WTC11 (cell line): ENCODE data around the gene C5orf58. TPM values are rescaled to one million over a fixed set of nuclear protein-coding genes. Genes with fewer than 3 reads are reported as not detected.

Experiments used
- ATAC-seq: fragments of 200-7000 bp; cut with Tn5 transposase; 2 replicates; pipeline ENCODE4 v1.10.0; 2021; ENCODE audit warnings: mild to moderate bottlenecking, moderate library complexity
- CTCF ChIA-PET: fragments of 300-600 bp; sonication (Branson Sonifier 250); formaldehyde crosslinking; loops from one replicate; lab custom pipeline; 2021; ENCODE audit warnings: antibody characterized with exemption; lab: Charles Lee
- POLR2A ChIA-PET: fragments of 350-600 bp; sonication (Branson Sonifier 250); formaldehyde crosslinking; loops from one replicate; lab custom pipeline; 2021; ENCODE audit warnings: antibody characterized with exemption; lab: Charles Lee
- DNase-seq: peaks from one replicate; pipeline ENCODE4 v3.0.0; 2021; ENCODE audit warnings: low spot score
- H3K27ac Mint-ChIP-seq: 2 replicates; pipeline ENCODE4 v1.8.0; 2021; ENCODE audit warnings: mixed read lengths
- H3K27me3 Mint-ChIP-seq: 2 replicates; pipeline ENCODE4 v1.8.0; 2021; ENCODE audit warnings: low read depth, mild to moderate bottlenecking, moderate library complexity, mixed read lengths
- H3K36me3 Mint-ChIP-seq: 2 replicates; pipeline ENCODE4 v1.8.0; 2021; ENCODE audit warnings: mixed read lengths
- H3K4me1 Mint-ChIP-seq: 2 replicates; pipeline ENCODE4 v1.8.0; 2022; ENCODE audit warnings: mixed read lengths
- H3K4me3 Mint-ChIP-seq: 2 replicates; pipeline ENCODE4 v1.8.0; 2021; ENCODE audit warnings: mild to moderate bottlenecking, moderate library complexity, mixed read lengths
- H3K9me3 Mint-ChIP-seq: 2 replicates; pipeline ENCODE4 v1.8.0; 2021; ENCODE audit warnings: mixed read lengths
- CREM ChIP-seq: sonication (generic); formaldehyde crosslinking; IDR thresholded peaks from 2 replicates; pipeline ENCODE4 v1.8.1; 2022; ENCODE audit warnings: mild to moderate bottlenecking, missing genetic modification reagents, moderate library complexity
- ELF4 ChIP-seq: sonication (generic); formaldehyde crosslinking; IDR thresholded peaks from 2 replicates; pipeline ENCODE4 v1.8.1; 2022; ENCODE audit warnings: low read depth, mild to moderate bottlenecking, moderate library complexity, missing genetic modification reagents
- ETV6 ChIP-seq: sonication (generic); formaldehyde crosslinking; IDR thresholded peaks from 2 replicates; pipeline ENCODE4 v1.8.1; 2022; ENCODE audit warnings: mild to moderate bottlenecking, missing genetic modification reagents
- FOXP1 ChIP-seq: sonication (generic); formaldehyde crosslinking; IDR thresholded peaks from 2 replicates; pipeline ENCODE4 v1.8.0; 2022; ENCODE audit warnings: missing genetic modification reagents, mild to moderate bottlenecking, moderate library complexity, borderline replicate concordance
- KAT7 ChIP-seq: sonication (generic); formaldehyde crosslinking; IDR thresholded peaks from 2 replicates; pipeline ENCODE4 v1.8.1; 2023; ENCODE audit warnings: missing genetic modification reagents, mild to moderate bottlenecking, borderline replicate concordance
- NFATC4 ChIP-seq: fragments of 250-450 bp; sonication (Bioruptor Pico); IDR thresholded peaks from 2 replicates; pipeline ENCODE4 v1.9.0; 2021; ENCODE audit warnings: mild to moderate bottlenecking
- SP1 ChIP-seq: sonication (generic); formaldehyde crosslinking; conservative IDR thresholded peaks from 2 replicates; pipeline ENCODE4 v1.8.1; 2022; ENCODE audit warnings: missing genetic modification reagents
- TCF7 ChIP-seq: sonication (generic); formaldehyde crosslinking; IDR thresholded peaks from 2 replicates; pipeline ENCODE4 v1.8.0; 2022; ENCODE audit warnings: mild to moderate bottlenecking, low read depth, missing genetic modification reagents, moderate library complexity
- TEAD4 ChIP-seq: sonication (generic); formaldehyde crosslinking; IDR thresholded peaks from 2 replicates; pipeline ENCODE4 v1.8.0; 2022; ENCODE audit warnings: mild to moderate bottlenecking, missing genetic modification reagents
- ZBTB21 ChIP-seq: sonication (generic); formaldehyde crosslinking; IDR thresholded peaks from 2 replicates; pipeline ENCODE4 v1.8.1; 2023; ENCODE audit warnings: mild to moderate bottlenecking, missing genetic modification reagents, borderline replicate concordance
- ZNF396 ChIP-seq: fragments of 250-450 bp; sonication (Bioruptor Pico); IDR thresholded peaks from 2 replicates; pipeline ENCODE4 v1.8.0; 2021; ENCODE audit warnings: mild to moderate bottlenecking, moderate library complexity, borderline replicate concordance
- ZNF416 ChIP-seq: fragments of 250-450 bp; sonication (Bioruptor Pico); IDR thresholded peaks from 2 replicates; pipeline ENCODE4 v1.9.0; 2021; ENCODE audit warnings: mild to moderate bottlenecking, inconsistent platforms
- total RNA-seq: library from RNA; stranded (reverse); gene quantifications from 3 replicates; pipeline ENCODE4 v1.2.3, GENCODE V29; 2021
- TF ChIP-seq, protein P1 (sequence below): sonication (generic); formaldehyde crosslinking; IDR thresholded peaks from 2 replicates; pipeline ENCODE4 v1.8.1; 2023; ENCODE audit warnings: mild to moderate bottlenecking, missing genetic modification reagents, moderate library complexity
- TF ChIP-seq, protein P2 (sequence below): fragments of 250-450 bp; sonication (Bioruptor Pico); IDR thresholded peaks from 2 replicates; pipeline ENCODE4 v1.9.0; 2021; ENCODE audit warnings: mild to moderate bottlenecking
- TF ChIP-seq, protein P3 (sequence below): fragments of 200-600 bp; IDR thresholded peaks from 2 replicates; pipeline ENCODE4 v1.8.0; 2022; ENCODE audit warnings: antibody characterized with exemption
- TF ChIP-seq, protein P4 (sequence below): sonication (generic); formaldehyde crosslinking; IDR thresholded peaks from 2 replicates; pipeline ENCODE4 v1.8.1; 2023; ENCODE audit warnings: mild to moderate bottlenecking, missing genetic modification reagents, borderline replicate concordance
- TF ChIP-seq, protein P5 (sequence below): fragments of 250-450 bp; sonication (Bioruptor Pico); IDR thresholded peaks from 2 replicates; pipeline ENCODE4 v1.9.0; 2021; ENCODE audit warnings: moderate library complexity, mild to moderate bottlenecking, inconsistent platforms, borderline replicate concordance
- TF ChIP-seq, protein P6 (sequence below): sonication (generic); formaldehyde crosslinking; IDR thresholded peaks from 2 replicates; pipeline ENCODE4 v1.8.1; 2022; ENCODE audit warnings: mild to moderate bottlenecking, missing genetic modification reagents, moderate library complexity, borderline replicate concordance
- TF ChIP-seq, protein P7 (sequence below): fragments of 250-450 bp; sonication (Bioruptor Pico); IDR thresholded peaks from 2 replicates; pipeline ENCODE4 v1.9.0; 2021; ENCODE audit warnings: mild to moderate bottlenecking

C5orf58 gene
- total RNA-seq, 1 experiment from 2014 or later, result 2.0 TPM

DNA sequence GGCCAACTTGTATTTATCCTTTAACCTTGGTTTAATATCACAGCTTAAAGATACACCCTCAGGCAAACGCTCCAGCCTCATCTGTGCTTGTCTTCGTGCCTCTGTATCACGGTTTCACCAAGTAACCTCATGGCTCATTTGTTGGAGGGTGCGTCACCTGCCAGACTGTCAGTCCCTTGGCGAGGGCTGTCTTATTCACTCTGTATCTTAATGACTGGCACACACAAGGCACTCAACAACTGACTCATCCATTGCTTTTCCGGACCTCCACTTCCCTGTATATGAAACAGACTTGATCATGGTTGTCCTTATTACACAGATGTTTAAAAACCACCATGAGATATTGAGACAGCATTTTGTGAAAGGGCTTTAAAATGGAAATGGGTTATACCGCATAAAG, 36.8 kb downstream of the C5orf58 start (continued):
- TF ChIP-seq, protein P1, sequence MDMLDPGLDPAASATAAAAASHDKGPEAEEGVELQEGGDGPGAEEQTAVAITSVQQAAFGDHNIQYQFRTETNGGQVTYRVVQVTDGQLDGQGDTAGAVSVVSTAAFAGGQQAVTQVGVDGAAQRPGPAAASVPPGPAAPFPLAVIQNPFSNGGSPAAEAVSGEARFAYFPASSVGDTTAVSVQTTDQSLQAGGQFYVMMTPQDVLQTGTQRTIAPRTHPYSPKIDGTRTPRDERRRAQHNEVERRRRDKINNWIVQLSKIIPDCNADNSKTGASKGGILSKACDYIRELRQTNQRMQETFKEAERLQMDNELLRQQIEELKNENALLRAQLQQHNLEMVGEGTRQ (CRISPR knock-in tag), result no peak
- TF ChIP-seq ZNF416 (CRISPR knock-in tag) (no peak), NFATC4 (CRISPR knock-in tag) (no peak), ZBTB21 (CRISPR knock-in tag) (no peak)
- TF ChIP-seq, protein P2, sequence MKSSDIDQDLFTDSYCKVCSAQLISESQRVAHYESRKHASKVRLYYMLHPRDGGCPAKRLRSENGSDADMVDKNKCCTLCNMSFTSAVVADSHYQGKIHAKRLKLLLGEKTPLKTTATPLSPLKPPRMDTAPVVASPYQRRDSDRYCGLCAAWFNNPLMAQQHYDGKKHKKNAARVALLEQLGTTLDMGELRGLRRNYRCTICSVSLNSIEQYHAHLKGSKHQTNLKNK (CRISPR knock-in tag), result no peak

DNA sequence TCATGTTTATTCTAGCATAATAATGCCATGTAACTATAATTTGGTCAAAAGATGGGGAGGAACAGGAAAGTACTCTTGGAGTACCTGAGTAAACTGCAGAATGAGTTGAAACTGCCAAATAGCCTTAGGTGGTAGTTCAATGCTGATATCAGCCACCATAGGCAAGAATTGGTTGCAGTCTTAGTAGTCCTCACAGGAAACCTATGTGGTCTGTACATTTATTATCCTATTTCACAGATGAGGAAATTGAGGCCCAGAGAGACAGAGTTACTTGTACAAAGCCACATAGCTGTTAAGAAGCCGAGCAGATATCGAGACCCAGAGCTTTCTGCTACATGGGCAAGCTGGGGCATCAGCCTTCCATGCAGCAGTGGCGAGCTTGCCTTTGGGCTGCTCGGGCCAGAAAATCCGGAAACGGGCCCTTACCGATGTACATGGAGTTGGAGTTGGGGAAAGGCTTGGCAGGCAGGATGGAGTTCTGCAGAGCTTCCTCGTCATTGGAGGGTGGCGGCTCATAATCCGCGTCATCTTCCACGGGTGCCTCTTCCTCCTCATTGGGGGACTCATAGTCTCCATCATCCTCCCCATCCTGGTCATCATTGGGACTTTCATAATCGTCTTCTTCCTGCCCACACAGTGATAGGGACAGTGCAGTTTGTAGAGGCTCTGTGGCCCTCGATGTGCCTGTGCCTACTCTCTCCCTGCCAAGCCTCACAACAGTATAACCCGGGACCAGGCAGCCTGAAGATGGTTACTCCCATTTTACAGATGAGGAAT, 37.7 kb downstream of the C5orf58 start:
- H3K36me3 Mint-ChIP-seq, result no peaks in the 10 kb centered on the region
- H3K9me3 Mint-ChIP-seq, result no peaks in the 10 kb centered on the region
- ATAC-seq (no peak), DNase-seq (no peak)
- TF ChIP-seq KAT7 (CRISPR knock-in tag) (no peak), ELF4 (CRISPR knock-in tag) (no peak), TCF7 (no peak), CREM (CRISPR knock-in tag) (no peak), TEAD4 (CRISPR knock-in tag) (no peak), SP1 (CRISPR knock-in tag) (no peak), FOXP1 (CRISPR knock-in tag) (no peak), ETV6 (CRISPR knock-in tag) (no peak), ZNF396 (no peak)
- TF ChIP-seq, protein P3, sequence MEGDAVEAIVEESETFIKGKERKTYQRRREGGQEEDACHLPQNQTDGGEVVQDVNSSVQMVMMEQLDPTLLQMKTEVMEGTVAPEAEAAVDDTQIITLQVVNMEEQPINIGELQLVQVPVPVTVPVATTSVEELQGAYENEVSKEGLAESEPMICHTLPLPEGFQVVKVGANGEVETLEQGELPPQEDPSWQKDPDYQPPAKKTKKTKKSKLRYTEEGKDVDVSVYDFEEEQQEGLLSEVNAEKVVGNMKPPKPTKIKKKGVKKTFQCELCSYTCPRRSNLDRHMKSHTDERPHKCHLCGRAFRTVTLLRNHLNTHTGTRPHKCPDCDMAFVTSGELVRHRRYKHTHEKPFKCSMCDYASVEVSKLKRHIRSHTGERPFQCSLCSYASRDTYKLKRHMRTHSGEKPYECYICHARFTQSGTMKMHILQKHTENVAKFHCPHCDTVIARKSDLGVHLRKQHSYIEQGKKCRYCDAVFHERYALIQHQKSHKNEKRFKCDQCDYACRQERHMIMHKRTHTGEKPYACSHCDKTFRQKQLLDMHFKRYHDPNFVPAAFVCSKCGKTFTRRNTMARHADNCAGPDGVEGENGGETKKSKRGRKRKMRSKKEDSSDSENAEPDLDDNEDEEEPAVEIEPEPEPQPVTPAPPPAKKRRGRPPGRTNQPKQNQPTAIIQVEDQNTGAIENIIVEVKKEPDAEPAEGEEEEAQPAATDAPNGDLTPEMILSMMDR, result no peak
- TF ChIP-seq, protein P4, sequence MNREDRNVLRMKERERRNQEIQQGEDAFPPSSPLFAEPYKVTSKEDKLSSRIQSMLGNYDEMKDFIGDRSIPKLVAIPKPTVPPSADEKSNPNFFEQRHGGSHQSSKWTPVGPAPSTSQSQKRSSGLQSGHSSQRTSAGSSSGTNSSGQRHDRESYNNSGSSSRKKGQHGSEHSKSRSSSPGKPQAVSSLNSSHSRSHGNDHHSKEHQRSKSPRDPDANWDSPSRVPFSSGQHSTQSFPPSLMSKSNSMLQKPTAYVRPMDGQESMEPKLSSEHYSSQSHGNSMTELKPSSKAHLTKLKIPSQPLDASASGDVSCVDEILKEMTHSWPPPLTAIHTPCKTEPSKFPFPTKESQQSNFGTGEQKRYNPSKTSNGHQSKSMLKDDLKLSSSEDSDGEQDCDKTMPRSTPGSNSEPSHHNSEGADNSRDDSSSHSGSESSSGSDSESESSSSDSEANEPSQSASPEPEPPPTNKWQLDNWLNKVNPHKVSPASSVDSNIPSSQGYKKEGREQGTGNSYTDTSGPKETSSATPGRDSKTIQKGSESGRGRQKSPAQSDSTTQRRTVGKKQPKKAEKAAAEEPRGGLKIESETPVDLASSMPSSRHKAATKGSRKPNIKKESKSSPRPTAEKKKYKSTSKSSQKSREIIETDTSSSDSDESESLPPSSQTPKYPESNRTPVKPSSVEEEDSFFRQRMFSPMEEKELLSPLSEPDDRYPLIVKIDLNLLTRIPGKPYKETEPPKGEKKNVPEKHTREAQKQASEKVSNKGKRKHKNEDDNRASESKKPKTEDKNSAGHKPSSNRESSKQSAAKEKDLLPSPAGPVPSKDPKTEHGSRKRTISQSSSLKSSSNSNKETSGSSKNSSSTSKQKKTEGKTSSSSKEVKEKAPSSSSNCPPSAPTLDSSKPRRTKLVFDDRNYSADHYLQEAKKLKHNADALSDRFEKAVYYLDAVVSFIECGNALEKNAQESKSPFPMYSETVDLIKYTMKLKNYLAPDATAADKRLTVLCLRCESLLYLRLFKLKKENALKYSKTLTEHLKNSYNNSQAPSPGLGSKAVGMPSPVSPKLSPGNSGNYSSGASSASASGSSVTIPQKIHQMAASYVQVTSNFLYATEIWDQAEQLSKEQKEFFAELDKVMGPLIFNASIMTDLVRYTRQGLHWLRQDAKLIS (CRISPR knock-in tag), result no peak
- TF ChIP-seq, protein P5, sequence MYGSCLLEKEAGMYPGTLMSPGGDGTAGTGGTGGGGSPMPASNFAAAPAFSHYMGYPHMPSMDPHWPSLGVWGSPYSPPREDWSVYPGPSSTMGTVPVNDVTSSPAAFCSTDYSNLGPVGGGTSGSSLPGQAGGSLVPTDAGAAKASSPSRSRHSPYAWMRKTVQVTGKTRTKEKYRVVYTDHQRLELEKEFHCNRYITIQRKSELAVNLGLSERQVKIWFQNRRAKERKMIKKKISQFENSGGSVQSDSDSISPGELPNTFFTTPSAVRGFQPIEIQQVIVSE, result no peak
- TF ChIP-seq, protein P6, sequence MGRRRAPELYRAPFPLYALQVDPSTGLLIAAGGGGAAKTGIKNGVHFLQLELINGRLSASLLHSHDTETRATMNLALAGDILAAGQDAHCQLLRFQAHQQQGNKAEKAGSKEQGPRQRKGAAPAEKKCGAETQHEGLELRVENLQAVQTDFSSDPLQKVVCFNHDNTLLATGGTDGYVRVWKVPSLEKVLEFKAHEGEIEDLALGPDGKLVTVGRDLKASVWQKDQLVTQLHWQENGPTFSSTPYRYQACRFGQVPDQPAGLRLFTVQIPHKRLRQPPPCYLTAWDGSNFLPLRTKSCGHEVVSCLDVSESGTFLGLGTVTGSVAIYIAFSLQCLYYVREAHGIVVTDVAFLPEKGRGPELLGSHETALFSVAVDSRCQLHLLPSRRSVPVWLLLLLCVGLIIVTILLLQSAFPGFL (CRISPR knock-in tag), result no peak
- TF ChIP-seq, protein P7, sequence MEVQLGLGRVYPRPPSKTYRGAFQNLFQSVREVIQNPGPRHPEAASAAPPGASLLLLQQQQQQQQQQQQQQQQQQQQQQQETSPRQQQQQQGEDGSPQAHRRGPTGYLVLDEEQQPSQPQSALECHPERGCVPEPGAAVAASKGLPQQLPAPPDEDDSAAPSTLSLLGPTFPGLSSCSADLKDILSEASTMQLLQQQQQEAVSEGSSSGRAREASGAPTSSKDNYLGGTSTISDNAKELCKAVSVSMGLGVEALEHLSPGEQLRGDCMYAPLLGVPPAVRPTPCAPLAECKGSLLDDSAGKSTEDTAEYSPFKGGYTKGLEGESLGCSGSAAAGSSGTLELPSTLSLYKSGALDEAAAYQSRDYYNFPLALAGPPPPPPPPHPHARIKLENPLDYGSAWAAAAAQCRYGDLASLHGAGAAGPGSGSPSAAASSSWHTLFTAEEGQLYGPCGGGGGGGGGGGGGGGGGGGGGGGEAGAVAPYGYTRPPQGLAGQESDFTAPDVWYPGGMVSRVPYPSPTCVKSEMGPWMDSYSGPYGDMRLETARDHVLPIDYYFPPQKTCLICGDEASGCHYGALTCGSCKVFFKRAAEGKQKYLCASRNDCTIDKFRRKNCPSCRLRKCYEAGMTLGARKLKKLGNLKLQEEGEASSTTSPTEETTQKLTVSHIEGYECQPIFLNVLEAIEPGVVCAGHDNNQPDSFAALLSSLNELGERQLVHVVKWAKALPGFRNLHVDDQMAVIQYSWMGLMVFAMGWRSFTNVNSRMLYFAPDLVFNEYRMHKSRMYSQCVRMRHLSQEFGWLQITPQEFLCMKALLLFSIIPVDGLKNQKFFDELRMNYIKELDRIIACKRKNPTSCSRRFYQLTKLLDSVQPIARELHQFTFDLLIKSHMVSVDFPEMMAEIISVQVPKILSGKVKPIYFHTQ (CRISPR knock-in tag), result no peak
- ChIA-PET POLR2A (no interaction called here), CTCF (interaction anchor here (0.7 to 1.0 kb wide), 2 partner anchors 68 to 133 kb away, joined by 3 to 5 read pairs; no protein-coding TSS in a partner anchor)
- H3K4me1 Mint-ChIP-seq, result peaks cover 55% of the 10 kb centered on the region
- no peak overlapping the region for H3K4me3 Mint-ChIP-seq
- H3K27me3 Mint-ChIP-seq, result peaks cover 11% of the 10 kb centered on the region
- no peak overlapping the region for H3K27ac Mint-ChIP-seq
